Measurements from ENCODE around the gene IL17RE.
A peak's percentile ranks its signal among the peaks of the same experiment; 100 is the strongest.
"Not testable (repeated sequence)": the region's sequence is repeated elsewhere in the genome, so short reads cannot be mapped to it uniquely, and the experiment has no call there.

Gene IL17RE

DNA sequence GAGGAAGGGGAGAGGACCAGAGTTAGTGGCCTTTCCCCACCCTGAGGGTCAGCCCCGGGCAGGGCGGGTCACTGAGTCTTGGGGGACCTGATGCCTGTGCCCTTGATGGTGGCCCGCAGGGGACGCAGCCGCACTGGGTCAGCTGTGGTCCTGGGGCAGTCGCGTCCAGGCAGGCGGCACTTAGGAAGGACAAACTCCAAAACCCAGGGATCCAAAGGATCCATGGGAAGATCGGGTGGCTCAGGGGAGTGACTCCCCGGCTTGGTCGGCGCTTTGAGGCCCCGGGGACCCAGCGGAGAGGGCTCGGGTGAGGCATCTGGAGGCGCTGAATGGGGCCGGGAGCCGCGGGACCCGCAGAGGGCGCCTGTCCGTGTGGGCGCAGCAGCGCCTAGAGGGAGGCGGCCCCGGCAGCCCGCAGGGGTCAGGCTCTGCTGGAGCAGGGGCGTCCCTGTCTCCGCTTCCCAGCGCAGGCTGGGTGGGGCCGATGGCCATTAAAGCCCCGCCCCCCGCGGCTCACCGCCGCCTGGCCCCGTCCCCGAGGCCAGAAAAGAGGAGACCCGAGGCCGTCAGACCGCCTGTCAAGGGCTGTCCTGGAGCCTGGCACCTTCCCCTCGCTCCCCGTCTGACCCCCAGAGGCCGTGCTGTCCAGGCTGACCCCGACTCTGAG, 40.1 kb upstream of the IL17RE start:
- no peak for DNase-seq
- Histone ChIP-seq H3K27ac (no peak overlapping the region), H3K36me3 (no peaks in the 10 kb centered on the region), H3K27me3 (ENCODE audit: insufficient read depth, low read depth, severe bottlenecking) (no peaks in the 10 kb centered on the region), H3K4me3 (ENCODE audit: low read depth, low read length) (no peak overlapping the region), H3K9me3 (ENCODE audit: severe bottlenecking) (no peaks in the 10 kb centered on the region)
- TF ChIP-seq, protein P1, sequence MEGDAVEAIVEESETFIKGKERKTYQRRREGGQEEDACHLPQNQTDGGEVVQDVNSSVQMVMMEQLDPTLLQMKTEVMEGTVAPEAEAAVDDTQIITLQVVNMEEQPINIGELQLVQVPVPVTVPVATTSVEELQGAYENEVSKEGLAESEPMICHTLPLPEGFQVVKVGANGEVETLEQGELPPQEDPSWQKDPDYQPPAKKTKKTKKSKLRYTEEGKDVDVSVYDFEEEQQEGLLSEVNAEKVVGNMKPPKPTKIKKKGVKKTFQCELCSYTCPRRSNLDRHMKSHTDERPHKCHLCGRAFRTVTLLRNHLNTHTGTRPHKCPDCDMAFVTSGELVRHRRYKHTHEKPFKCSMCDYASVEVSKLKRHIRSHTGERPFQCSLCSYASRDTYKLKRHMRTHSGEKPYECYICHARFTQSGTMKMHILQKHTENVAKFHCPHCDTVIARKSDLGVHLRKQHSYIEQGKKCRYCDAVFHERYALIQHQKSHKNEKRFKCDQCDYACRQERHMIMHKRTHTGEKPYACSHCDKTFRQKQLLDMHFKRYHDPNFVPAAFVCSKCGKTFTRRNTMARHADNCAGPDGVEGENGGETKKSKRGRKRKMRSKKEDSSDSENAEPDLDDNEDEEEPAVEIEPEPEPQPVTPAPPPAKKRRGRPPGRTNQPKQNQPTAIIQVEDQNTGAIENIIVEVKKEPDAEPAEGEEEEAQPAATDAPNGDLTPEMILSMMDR (IDR thresholded peaks at IDR 0.05; ENCODE audit: low read depth, low read length): no peak

DNA sequence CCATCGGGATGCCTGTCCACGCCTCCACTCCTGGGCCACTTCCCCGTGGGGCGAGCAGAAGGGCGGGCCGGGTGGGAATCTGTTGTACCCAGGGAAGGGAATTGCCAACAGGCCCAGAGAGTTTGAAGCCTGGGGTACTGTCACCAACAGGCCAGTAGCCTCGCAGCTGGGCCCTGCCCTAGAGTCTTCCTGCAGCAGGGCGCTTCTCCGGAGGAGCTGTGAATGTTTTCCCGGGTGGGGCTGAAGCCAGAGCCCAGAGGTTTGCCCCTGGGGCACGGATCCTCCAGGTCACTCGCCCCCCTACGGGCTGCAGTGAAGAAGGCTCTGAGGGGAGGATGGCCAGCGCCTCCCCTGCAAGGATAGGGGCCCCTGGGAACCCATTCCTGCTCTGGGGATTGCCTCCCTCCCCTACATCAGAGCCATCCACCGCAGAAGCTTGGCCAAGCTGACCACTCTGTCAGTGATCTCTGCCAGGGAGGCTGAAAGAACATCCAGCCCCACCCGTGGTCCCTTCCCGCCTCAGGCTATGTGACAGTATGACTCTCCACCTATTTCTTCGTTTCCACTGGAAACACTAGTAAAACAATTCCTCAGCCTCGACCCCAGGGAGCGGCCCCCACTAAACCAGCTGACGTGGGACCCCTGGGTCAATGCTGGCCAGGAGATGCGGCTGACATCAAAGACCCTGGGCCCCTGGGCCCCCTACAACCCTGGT, 39.4 kb upstream of the IL17RE start:
- no peak overlapping the region for H3K4me3 ChIP-seq (ENCODE audit: low read depth, low read length)
- TF ChIP-seq, protein P1 (IDR thresholded peaks at IDR 0.05; ENCODE audit: low read depth, low read length): no peak

DNA sequence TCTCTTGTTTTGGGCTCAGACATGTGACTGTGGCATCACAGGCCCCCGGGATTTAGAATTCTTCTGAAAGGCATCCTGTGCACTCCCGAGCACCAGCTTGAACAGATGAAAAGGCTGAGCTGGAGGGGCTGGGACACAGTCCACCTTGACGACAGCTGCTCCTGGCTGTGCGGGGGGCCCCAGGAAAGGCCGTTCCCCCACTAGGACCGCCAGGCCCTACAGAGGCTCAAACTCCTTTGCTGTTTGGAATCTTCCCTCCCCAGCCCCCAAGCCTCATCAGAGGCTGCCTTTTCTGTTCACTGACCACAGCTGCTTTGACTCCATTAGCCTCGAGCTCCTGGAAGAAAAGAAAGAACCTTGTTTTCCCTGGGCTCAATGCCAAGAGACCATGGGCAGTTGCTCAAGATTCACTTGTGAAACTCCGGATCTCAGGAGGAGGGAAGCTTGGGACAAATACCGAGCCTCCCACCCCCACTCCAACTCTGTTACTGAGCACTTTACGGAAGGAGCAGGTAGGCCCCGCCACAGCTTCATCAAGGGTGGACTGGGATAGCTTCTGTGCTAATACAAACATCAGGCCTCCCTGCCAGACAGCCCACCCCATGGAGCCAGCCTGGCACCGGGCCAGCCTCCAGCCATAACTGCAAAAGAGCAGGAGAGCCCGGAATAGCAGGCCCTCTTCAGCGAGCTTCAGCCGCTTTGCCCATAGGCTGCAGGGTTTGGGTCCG, 38.3 kb upstream of the IL17RE start:
- H3K4me3 ChIP-seq (ENCODE audit: low read depth, low read length): no peak overlapping the region
- TF ChIP-seq, protein P1 (IDR thresholded peaks at IDR 0.05; ENCODE audit: low read depth, low read length): no peak
- H3K27me3 ChIP-seq (ENCODE audit: insufficient read depth, low read depth, severe bottlenecking): no peaks in the 10 kb centered on the region
- no peak for DNase-seq
- 0 out of 2 replicates have a peak overlapping the region, but pooled peaks have one; percentile 8 for H3K27ac ChIP-seq
- H3K36me3 ChIP-seq: no peaks in the 10 kb centered on the region
- no peaks in the 10 kb centered on the region for H3K9me3 ChIP-seq (ENCODE audit: severe bottlenecking)

More for the DNA sequence above, 39.4 kb upstream of the IL17RE start:
- DNase-seq: no peak
- H3K9me3 ChIP-seq (ENCODE audit: severe bottlenecking): no peaks in the 10 kb centered on the region
- H3K27me3 ChIP-seq (ENCODE audit: insufficient read depth, low read depth, severe bottlenecking): no peaks in the 10 kb centered on the region
- H3K36me3 ChIP-seq: no peaks in the 10 kb centered on the region
- no peak overlapping the region for H3K27ac ChIP-seq

DNA sequence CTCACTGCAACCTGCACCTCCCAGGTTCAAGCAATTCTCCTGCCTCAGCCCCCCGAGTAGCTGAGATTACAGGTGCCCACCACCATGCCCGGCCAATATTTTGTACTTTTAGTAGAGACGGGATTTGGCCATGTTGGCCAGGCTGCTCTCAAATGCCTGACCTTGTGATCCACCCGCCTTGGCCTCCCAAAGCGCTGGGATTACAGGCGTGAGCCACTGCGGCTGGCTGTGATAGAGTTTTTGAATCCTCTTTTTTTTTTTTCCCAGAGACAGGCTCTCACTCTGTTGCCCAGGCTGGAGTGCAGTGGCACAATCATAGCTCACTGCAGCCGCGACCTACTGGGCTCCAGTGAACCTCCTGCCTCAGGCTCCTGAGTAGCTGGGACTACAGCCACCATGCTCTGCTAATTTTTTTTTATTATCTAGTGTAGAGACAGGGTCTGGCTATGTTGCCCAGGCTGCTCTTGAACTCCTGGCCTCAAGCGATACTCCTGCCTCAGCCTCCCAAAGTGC, 37.5 kb upstream of the IL17RE start:
- not testable (repeated sequence) for H3K4me3 ChIP-seq (ENCODE audit: low read depth, low read length); H3K27me3 ChIP-seq (ENCODE audit: insufficient read depth, low read depth, severe bottlenecking); DNase-seq; H3K9me3 ChIP-seq (ENCODE audit: severe bottlenecking); H3K36me3 ChIP-seq; H3K27ac ChIP-seq

DNA sequence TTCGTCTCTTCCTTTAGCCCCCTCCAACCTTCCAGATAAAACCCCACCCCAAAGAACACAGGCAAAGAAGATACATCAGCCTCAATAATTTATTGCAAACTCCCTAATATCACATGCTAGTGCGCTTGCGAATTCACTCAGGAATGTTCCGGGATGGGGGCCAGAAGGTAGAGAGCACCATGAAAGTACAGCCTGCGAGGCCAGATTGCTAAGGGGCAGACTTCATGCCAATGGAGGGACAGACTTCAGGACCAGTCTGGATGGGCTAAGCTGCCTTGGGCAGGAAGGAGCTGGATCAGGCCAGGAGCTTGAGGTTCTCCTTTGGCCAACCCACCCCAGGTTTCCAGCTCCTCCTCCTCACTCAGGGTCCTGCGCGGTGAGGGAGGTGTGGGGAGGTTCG, 36.0 kb upstream of the IL17RE start:
- no peak for DNase-seq
- H3K27me3 ChIP-seq (ENCODE audit: insufficient read depth, low read depth, severe bottlenecking): no peaks in the 10 kb centered on the region

More for the DNA sequence above, 36.0 kb upstream of the IL17RE start:
- no peaks in the 10 kb centered on the region for H3K36me3 ChIP-seq
- H3K27ac ChIP-seq: no peak overlapping the region
- no peaks in the 10 kb centered on the region for H3K9me3 ChIP-seq (ENCODE audit: severe bottlenecking)
- TF ChIP-seq, protein P1 (IDR thresholded peaks at IDR 0.05; ENCODE audit: low read depth, low read length): no peak
- H3K4me3 ChIP-seq (ENCODE audit: low read depth, low read length): no peak overlapping the region
